Measurements from ENCODE around the gene CIRBP. TPM values are rescaled to one million over a fixed set of nuclear protein-coding genes. Genes with fewer than 3 reads are reported as not detected.

CIRBP gene
- total RNA-seq, 2 donors from 2014 or later, result 288 to 385 TPM

DNA sequence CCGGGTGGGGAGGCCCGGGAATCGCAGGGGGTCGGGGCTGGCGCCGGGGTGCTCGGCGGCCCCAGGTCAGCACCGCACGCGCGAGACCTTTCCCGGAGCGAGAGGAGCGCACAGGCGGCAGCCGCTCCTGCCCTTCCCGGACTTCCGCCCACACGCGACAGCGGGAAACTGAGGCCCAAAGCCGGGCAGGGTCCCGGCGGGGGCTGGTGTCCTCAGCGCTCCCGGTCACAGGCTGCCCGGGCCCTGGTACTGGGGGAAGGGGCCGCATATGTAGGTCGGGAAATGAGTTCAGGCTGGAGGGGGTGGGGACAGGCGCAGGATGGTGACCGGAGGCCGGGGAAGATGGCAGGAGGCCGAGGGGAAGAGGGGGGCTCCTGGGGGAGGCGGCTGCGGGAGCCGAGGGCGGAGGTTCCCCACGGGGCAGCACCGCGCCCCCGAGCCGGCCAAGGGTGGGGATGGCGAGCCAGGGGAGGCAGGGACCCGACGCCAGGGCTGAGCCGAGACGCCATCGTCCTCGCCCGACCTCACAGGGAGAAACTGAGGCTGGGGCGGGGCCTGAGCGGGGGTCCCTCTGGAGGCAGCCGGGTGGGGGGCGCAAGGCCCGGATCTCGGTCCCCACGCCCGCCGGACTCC lies 32.0 kb upstream of the CIRBP start:
- peaks cover 0 to 48% of the 10 kb centered on the region in 2 donors for H3K4me1 ChIP-seq
- DNase-seq (ENCODE audit: low spot score), result no peak

DNA sequence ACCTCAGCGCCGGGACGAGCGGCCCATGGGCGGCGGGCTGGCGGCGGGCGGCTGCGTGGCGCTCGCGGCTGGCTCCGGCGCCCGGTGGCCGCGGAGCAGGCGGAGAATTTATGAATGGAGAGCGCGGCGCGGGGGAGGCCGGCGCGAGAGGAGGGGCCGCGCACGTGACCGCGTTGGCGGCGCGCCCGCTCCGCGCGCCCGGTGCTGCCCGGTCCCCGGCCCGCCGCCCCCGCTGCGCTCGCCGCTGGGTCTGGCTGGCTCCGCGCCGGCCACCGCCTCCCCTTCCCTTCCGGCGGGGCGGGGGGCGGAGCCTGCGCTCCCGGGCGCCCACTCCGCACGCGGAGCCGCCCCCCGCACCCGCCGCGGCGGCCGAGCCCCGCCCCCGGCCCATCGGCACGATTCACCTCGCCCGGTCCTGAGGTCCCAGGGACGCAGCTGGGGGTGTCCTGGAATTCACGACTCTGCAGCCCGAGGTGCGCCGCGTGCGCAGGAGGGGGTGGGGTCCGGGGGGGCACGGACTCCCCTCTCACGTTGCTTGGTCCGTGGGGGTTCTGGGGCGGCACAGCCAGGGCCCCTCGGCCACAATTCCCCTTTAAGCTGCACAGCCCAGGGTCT lies 31.3 kb upstream of the CIRBP start, which contains the start of gene CBARP:
TSS of gene CBARP (minus strand) at position 252 of the 615 bp plus-strand sequence. CDS start 1,905 bp downstream, outside the sequence.
- TF ChIP-seq, protein P1, sequence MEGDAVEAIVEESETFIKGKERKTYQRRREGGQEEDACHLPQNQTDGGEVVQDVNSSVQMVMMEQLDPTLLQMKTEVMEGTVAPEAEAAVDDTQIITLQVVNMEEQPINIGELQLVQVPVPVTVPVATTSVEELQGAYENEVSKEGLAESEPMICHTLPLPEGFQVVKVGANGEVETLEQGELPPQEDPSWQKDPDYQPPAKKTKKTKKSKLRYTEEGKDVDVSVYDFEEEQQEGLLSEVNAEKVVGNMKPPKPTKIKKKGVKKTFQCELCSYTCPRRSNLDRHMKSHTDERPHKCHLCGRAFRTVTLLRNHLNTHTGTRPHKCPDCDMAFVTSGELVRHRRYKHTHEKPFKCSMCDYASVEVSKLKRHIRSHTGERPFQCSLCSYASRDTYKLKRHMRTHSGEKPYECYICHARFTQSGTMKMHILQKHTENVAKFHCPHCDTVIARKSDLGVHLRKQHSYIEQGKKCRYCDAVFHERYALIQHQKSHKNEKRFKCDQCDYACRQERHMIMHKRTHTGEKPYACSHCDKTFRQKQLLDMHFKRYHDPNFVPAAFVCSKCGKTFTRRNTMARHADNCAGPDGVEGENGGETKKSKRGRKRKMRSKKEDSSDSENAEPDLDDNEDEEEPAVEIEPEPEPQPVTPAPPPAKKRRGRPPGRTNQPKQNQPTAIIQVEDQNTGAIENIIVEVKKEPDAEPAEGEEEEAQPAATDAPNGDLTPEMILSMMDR (IDR thresholded peaks at IDR 0.05), result no peak
- H3K4me1 ChIP-seq, result peaks cover 0 to 48% of the 10 kb centered on the region in 2 donors

More for the DNA sequence above, 32.0 kb upstream of the CIRBP start:
- H3K36me3 ChIP-seq, result no peaks in the 10 kb centered on the region
- H3K9me3 ChIP-seq, result no peaks in the 10 kb centered on the region
- H3K27ac ChIP-seq, result peak overlapping the region; percentile 6 to 67
- peak overlapping the region; percentile 44 to 70 for H3K4me3 ChIP-seq
- no peaks in the 10 kb centered on the region for H3K27me3 ChIP-seq
- TF ChIP-seq, protein P1 (IDR thresholded peaks at IDR 0.05), result no peak

DNA sequence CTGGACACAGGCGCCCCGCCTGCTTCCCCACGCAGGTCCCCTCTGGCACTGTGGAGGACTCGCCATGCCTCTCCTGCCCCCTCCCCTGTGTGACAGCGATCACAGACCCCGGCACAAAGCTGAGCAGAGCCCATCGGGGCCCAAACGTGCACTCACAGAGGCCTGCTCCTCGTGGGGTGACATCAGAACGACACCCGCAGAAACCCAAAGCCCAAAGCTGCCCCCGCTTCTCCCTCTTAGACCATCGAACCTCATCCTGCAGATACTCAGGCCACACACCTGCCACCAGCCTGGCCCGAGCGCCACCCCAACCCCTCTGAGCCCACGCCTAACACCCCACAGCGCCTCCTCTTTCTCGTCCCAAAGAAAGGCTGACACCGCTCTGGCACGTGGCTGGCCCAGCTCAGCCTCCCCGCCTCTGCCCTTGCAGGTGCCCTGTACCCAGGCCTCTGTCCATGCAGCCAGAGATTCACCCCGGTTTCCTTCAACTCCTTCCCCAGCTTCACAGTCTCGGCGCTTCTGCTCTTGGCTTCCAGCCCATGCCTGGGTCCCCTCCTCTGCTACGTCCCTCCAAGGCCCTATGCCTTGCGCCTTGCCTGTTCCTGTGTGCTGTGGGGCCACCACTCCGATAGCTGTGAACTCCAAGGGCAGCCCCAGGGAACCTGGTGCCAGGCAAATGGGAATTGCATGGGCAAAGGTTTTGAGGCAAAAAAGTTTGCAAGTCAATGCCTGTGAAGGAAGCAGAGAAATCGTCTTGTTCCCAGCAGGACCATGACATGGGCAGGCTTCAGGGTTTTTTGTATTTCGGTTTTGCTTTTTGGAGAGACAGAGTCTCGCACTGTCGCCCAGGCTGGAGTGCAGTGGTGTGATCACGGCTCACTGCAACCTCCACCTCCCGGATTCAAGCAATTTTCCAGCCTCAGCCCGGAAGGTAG lies 30.5 kb upstream of the CIRBP start:
- Histone ChIP-seq H3K4me1 (peaks cover 0 to 48% of the 10 kb centered on the region in 2 donors), H3K4me3 (peak overlapping the region; percentile 23 to 70), H3K36me3 (no peaks in the 10 kb centered on the region), H3K27me3 (no peaks in the 10 kb centered on the region), H3K9me3 (no peaks in the 10 kb centered on the region), H3K27ac (peak overlapping the region; percentile 99)
- TF ChIP-seq, protein P1 (IDR thresholded peaks at IDR 0.05), result no peak
- no peak for DNase-seq (ENCODE audit: low spot score)

More for the DNA sequence above, 31.3 kb upstream of the CIRBP start, which contains the start of gene CBARP:
- H3K27me3 ChIP-seq, result no peaks in the 10 kb centered on the region
- no peaks in the 10 kb centered on the region for H3K36me3 ChIP-seq
- peak within 1 kb of the TSS; percentile 44 to 70 for H3K4me3 ChIP-seq
- peak within 1 kb of the TSS; percentile 99 for H3K27ac ChIP-seq
- no peaks in the 10 kb centered on the region for H3K9me3 ChIP-seq
- DNase-seq (ENCODE audit: low spot score), result no peak

DNA sequence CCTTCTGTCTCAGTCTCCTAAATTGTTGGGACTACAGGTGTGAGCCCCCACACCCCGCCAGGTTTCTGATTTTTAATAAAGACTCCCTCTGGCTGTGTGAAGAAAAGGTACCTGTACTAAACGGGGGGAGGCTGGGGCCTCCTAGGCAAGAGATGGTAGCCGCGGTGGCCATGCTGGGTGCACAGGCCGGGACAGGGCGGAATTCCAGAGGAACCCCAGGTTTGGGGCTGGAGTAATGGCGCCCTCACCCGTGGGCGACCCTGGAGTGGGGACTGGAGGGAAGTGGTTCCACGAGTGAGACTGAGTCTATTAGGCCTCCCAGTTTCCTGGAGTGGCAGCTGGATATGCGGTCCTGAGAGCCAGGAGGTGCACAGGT lies 29.7 kb upstream of the CIRBP start:
- DNase-seq (ENCODE audit: low spot score), result no peak
- peak overlapping the region; percentile 99 for H3K27ac ChIP-seq
- no peaks in the 10 kb centered on the region for H3K36me3 ChIP-seq
- H3K9me3 ChIP-seq, result no peaks in the 10 kb centered on the region
- TF ChIP-seq, protein P1 (IDR thresholded peaks at IDR 0.05), result no peak
- H3K4me1 ChIP-seq, result peaks cover 0 to 56% of the 10 kb centered on the region in 2 donors
- no peaks in the 10 kb centered on the region for H3K27me3 ChIP-seq
- no peak overlapping the region for H3K4me3 ChIP-seq

DNA sequence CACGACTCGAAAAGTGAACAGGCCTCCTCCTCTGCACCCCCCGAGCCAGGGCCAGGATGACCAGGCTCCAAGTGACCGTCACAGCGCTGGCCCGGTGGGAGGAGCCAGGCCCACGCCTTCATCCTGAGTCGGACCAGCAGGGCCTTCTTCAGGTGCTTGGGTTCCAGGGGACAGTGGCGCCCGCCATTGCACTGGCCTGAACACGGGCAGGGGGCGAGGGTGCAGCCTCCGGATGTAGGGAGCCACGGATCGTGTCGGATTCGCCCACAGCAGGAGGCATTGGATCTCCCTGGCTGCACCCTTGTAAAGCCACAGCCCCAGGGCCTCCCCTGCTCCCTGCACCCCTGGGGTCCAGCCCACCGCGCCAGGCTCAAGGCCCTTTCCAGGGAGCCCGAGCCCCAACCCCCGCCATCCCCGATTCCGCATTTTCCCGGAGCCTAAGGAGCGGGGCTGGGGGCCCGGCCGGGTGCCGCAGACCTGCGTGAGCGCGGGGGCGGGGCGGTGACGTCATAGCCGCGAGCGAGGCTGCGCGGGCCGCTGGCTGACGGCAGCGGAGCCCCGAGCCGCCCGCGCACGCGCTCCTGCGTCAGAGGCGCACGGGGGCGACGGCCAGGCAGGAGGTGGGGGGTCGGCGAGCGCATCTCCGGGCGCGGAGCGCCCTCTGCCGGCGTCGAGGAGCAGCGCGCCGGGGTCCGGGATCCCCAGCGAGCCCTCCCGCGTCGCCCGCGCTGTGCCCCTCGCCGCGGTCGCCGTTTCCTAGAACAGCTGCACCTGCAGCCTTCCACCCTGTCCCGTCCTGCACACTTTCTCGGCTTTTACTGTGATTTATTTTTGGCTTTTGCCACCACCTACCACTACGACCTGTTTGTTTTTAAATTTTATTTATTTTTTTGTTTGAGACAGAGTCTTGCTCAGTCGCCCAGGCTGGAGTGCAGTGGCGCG lies 29.1 kb upstream of the CIRBP start:
- Histone ChIP-seq H3K27me3 (no peaks in the 10 kb centered on the region), H3K27ac (peak overlapping the region; percentile 99), H3K4me1 (peaks cover 0 to 62% of the 10 kb centered on the region in 2 donors), H3K4me3 (peak overlapping the region; percentile 12 to 85), H3K36me3 (peaks cover 3% of the 10 kb centered on the region), H3K9me3 (no peaks in the 10 kb centered on the region)
- DNase-seq (ENCODE audit: low spot score), result peak; percentile 88
- TF ChIP-seq, protein P1 (IDR thresholded peaks at IDR 0.05), result peak; percentile 96 to 97
